ENCODE measurements around the gene ZNF593. TPM values are rescaled to one million over a fixed set of nuclear protein-coding genes. Genes with fewer than 3 reads are reported as not detected.

Gene ZNF593
- total and polyA plus RNA-seq, 2 of the 13 experiments (the other 11 are each of a cell fraction or from before 2014, with no cell fraction given): 37.3 to 55.8 TPM

DNA sequence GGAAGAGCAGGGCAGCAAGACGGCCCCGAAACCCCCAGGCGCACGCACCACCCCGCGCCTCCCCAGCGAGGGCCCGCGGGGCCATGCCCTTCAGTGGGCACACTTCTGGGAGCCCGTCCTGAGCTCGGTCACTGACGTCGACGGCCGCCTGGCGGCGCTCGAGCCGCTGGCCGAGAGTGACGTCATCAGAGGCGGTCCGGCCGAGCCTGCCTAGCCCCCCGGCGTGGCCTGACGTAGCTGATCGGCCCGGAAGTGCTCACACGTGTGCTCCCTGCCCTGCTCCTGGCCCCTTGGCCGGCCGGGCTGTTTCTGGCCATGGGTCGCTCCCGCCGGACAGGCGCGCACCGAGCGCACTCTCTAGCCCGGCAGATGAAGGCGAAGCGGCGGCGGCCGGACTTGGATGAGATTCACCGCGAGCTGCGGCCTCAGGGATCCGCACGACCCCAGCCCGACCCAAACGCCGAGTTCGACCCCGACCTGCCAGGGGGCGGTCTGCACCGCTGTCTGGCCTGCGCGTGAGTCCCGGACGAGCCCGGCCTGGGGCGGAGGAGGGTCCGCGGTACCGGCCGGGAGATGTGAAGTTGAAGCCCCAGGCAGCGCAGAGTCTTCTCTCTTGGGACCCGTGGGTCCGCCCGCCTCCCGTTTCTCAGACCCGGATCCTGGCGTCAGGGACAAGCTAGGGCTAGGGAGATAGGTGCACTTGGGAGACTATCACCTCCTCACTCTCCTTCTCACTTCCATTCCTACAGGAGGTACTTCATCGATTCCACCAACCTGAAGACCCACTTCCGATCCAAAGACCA, at the start of gene ZNF593 (continued):
- TF ChIP-seq HOXA7 (CRISPR knock-in tag; IDR thresholded peaks at IDR 0.05) (no peak), IKZF4 (CRISPR knock-in tag; IDR thresholded peaks at IDR 0.05; ENCODE audit: borderline replicate concordance, low read depth, not compliant biosample characterization) (peak; percentile 91), ZNF292 (CRISPR knock-in tag; IDR thresholded peaks at IDR 0.05; ENCODE audit: borderline replicate concordance, low read depth) (peak; percentile 61; the same call in 1 of the 2 replicates), TBX2 (CRISPR knock-in tag; IDR thresholded peaks at IDR 0.05; ENCODE audit: borderline replicate concordance) (peak; percentile 78), NFYC (CRISPR knock-in tag; IDR thresholded peaks at IDR 0.05) (peak; percentile 57), ZNF772 (CRISPR knock-in tag; IDR thresholded peaks at IDR 0.05) (peak; percentile 98; the same call in 1 of the 2 replicates), RFXAP (CRISPR knock-in tag; IDR thresholded peaks at IDR 0.05; ENCODE audit: borderline replicate concordance) (peak; percentile 76; the same call in 1 of the 2 replicates), MIER3 (CRISPR knock-in tag; IDR thresholded peaks at IDR 0.05; ENCODE audit: borderline replicate concordance) (peak; percentile 90), ZNF652 (CRISPR knock-in tag; IDR thresholded peaks at IDR 0.05; ENCODE audit: borderline replicate concordance, low read depth) (no peak), NBN (conservative IDR thresholded peaks at IDR 0.05) (no peak), ZNF335 (CRISPR knock-in tag; IDR thresholded peaks at IDR 0.05) (peak; percentile 77), XRCC5 (optimal IDR thresholded peaks at IDR 0.05; ENCODE audit: low read length) (peak; percentile 91), CEBPG (CRISPR knock-in tag; IDR thresholded peaks at IDR 0.05) (peak; percentile 60), SAP130 (CRISPR knock-in tag; IDR thresholded peaks at IDR 0.05; ENCODE audit: low read depth) (peak; percentile 99), GABPA (IDR thresholded peaks at IDR 0.05; ENCODE audit: low read depth, low read length) (no peak), GABPA (CRISPR knock-in tag; IDR thresholded peaks at IDR 0.05; ENCODE audit: low read depth) (peak; percentile 86), ZNF768 (CRISPR knock-in tag; IDR thresholded peaks at IDR 0.05) (peak; percentile 75; the same call in 1 of the 2 replicates), KDM2A (CRISPR knock-in tag; IDR thresholded peaks at IDR 0.05; ENCODE audit: borderline replicate concordance, low read depth) (peak; percentile 93)
- TF ChIP-seq, protein P1, sequence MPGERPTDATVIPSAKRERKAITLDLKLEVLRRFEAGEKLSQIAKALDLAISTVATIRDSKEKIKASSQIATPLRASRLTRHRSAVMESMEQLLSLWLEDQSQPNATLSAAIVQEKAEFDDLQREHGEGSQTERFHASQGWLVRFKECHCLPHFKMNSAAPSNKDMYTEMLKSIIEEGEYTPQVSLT (CRISPR knock-in tag; IDR thresholded peaks at IDR 0.05; ENCODE audit: borderline replicate concordance, low read depth): peak; percentile 85; the same call in 1 of the 2 replicates
- TF ChIP-seq, protein P2, sequence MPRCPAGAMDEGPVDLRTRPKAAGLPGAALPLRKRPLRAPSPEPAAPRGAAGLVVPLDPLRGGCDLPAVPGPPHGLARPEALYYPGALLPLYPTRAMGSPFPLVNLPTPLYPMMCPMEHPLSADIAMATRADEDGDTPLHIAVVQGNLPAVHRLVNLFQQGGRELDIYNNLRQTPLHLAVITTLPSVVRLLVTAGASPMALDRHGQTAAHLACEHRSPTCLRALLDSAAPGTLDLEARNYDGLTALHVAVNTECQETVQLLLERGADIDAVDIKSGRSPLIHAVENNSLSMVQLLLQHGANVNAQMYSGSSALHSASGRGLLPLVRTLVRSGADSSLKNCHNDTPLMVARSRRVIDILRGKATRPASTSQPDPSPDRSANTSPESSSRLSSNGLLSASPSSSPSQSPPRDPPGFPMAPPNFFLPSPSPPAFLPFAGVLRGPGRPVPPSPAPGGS (CRISPR knock-in tag; IDR thresholded peaks at IDR 0.05): peak; percentile 89
- TF ChIP-seq, protein P3, sequence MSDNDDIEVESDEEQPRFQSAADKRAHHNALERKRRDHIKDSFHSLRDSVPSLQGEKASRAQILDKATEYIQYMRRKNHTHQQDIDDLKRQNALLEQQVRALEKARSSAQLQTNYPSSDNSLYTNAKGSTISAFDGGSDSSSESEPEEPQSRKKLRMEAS (IDR thresholded peaks at IDR 0.05): peak; percentile 98
- TF ChIP-seq, protein P4, sequence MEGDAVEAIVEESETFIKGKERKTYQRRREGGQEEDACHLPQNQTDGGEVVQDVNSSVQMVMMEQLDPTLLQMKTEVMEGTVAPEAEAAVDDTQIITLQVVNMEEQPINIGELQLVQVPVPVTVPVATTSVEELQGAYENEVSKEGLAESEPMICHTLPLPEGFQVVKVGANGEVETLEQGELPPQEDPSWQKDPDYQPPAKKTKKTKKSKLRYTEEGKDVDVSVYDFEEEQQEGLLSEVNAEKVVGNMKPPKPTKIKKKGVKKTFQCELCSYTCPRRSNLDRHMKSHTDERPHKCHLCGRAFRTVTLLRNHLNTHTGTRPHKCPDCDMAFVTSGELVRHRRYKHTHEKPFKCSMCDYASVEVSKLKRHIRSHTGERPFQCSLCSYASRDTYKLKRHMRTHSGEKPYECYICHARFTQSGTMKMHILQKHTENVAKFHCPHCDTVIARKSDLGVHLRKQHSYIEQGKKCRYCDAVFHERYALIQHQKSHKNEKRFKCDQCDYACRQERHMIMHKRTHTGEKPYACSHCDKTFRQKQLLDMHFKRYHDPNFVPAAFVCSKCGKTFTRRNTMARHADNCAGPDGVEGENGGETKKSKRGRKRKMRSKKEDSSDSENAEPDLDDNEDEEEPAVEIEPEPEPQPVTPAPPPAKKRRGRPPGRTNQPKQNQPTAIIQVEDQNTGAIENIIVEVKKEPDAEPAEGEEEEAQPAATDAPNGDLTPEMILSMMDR (CRISPR knock-in tag; IDR thresholded peaks at IDR 0.05): peak; percentile 98
- TF ChIP-seq, protein P5, sequence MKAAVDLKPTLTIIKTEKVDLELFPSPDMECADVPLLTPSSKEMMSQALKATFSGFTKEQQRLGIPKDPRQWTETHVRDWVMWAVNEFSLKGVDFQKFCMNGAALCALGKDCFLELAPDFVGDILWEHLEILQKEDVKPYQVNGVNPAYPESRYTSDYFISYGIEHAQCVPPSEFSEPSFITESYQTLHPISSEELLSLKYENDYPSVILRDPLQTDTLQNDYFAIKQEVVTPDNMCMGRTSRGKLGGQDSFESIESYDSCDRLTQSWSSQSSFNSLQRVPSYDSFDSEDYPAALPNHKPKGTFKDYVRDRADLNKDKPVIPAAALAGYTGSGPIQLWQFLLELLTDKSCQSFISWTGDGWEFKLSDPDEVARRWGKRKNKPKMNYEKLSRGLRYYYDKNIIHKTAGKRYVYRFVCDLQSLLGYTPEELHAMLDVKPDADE (CRISPR knock-in tag; IDR thresholded peaks at IDR 0.05): no peak
- TF ChIP-seq, protein P6, sequence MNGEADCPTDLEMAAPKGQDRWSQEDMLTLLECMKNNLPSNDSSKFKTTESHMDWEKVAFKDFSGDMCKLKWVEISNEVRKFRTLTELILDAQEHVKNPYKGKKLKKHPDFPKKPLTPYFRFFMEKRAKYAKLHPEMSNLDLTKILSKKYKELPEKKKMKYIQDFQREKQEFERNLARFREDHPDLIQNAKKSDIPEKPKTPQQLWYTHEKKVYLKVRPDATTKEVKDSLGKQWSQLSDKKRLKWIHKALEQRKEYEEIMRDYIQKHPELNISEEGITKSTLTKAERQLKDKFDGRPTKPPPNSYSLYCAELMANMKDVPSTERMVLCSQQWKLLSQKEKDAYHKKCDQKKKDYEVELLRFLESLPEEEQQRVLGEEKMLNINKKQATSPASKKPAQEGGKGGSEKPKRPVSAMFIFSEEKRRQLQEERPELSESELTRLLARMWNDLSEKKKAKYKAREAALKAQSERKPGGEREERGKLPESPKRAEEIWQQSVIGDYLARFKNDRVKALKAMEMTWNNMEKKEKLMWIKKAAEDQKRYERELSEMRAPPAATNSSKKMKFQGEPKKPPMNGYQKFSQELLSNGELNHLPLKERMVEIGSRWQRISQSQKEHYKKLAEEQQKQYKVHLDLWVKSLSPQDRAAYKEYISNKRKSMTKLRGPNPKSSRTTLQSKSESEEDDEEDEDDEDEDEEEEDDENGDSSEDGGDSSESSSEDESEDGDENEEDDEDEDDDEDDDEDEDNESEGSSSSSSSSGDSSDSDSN (CRISPR knock-in tag; IDR thresholded peaks at IDR 0.05): peak; percentile 95
